DND-41 (cell line): ENCODE data around the gene RAET1E.

Source experiments
- ATAC-seq: fragments of 200-7000 bp; cut with Tn5 transposase; 3 replicates; pipeline ENCODE4 v1.9.1; 2021; ENCODE audit warnings: low read depth; ENCODE audit not compliant: insufficient read depth
- DNase-seq: peaks from one replicate; pipeline ENCODE4 v3.0.0-alpha.2; 2020
- H2AFZ ChIP-seq: 2 replicates; pipeline ENCODE4 v1.6.0; 2012; ENCODE audit warnings: low read depth, low read length
- H3K27ac ChIP-seq: 2 replicates; pipeline ENCODE4 v1.5.1; 2012; ENCODE audit warnings: low read length, inconsistent platforms
- H3K27me3 ChIP-seq: fragments of 200-600 bp; sonication (generic); 2 replicates; pipeline ENCODE4 v1.6.0; 2012; ENCODE audit warnings: low read length, mild to moderate bottlenecking, inconsistent platforms; ENCODE audit not compliant: insufficient read depth, poor library complexity
- H3K36me3 ChIP-seq: 2 replicates; pipeline ENCODE4 v1.5.1; 2012; ENCODE audit warnings: low read length, inconsistent platforms; ENCODE audit not compliant: insufficient read depth
- H3K4me1 ChIP-seq: 2 replicates; pipeline ENCODE4 v1.5.1; 2012; ENCODE audit warnings: mild to moderate bottlenecking, low read length; ENCODE audit not compliant: insufficient read depth
- H3K4me2 ChIP-seq: 2 replicates; pipeline ENCODE4 v1.6.0; 2012; ENCODE audit warnings: mild to moderate bottlenecking, moderate library complexity, low read length, inconsistent platforms; ENCODE audit not compliant: insufficient read depth
- H3K4me3 ChIP-seq, 2 experiments: fragments of 200-600 bp in 1 of 2; shearing (Covaris generic) in 1 of 2; 2 replicates each; pipeline ENCODE4 v1.5.1; 2012 to 2016; ENCODE audit warnings: inconsistent platforms in 2 of 2, low read length in 2 of 2, mild to moderate bottlenecking in 2 of 2, low read depth in 1 of 2, moderate library complexity in 1 of 2
- H3K79me2 ChIP-seq: 2 replicates; pipeline ENCODE4 v1.6.0; 2012; ENCODE audit warnings: low read length, inconsistent platforms; ENCODE audit not compliant: insufficient read depth
- H3K9ac ChIP-seq: 2 replicates; pipeline ENCODE4 v1.6.0; 2012; ENCODE audit warnings: low read depth, mild to moderate bottlenecking, inconsistent platforms, low read length, moderate library complexity
- H3K9me3 ChIP-seq: 2 replicates; pipeline ENCODE4 v1.5.1; 2012; ENCODE audit warnings: low read length, moderate library complexity, mild to moderate bottlenecking, inconsistent platforms; ENCODE audit not compliant: insufficient read depth, severe bottlenecking
- H4K20me1 ChIP-seq: 2 replicates; pipeline ENCODE4 v1.6.0; 2012; ENCODE audit warnings: low read length; ENCODE audit not compliant: insufficient read depth
- EZH2 ChIP-seq: IDR thresholded peaks from 3 replicates; pipeline ENCODE4 v1.6.1; 2012; ENCODE audit warnings: borderline replicate concordance, low read depth, mild to moderate bottlenecking, moderate library complexity, low read length, inconsistent platforms; ENCODE audit not compliant: severe bottlenecking
- TF ChIP-seq, protein P1 (sequence below): IDR thresholded peaks from 2 replicates; pipeline ENCODE4 v1.5.1; 2012; ENCODE audit warnings: borderline replicate concordance, low read length, moderate library complexity, mild to moderate bottlenecking; ENCODE audit not compliant: poor library complexity, severe bottlenecking; ENCODE audit errors: extremely low read depth

The RAET1E gene

DNA sequence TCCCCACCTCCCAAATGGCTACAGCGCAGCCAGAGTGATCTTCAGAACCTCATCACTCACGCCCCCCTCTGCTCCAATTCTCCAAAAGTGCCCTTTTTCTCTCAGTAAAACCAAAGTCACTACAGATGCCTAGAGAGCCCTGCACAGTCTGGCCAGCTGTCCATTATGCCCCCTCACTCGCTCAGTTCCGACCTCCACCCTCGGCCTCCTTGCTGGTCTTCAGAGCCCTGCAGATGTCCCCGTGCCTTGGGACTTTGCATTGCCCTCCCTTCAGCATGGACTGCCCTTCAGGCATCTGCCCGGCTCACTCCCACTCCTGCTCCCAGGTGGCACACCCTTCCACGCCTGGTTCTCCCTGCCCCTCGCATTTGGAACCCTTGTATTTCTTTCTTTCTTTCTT lies 1.1 kb upstream of the RAET1E start:
- no peak overlapping the region for H3K4me3 ChIP-seq
- no peaks in the 10 kb centered on the region for H3K9me3 ChIP-seq
- ATAC-seq (no peak), DNase-seq (no peak)
- no peak overlapping the region for H3K27ac ChIP-seq
- TF ChIP-seq, protein P1, sequence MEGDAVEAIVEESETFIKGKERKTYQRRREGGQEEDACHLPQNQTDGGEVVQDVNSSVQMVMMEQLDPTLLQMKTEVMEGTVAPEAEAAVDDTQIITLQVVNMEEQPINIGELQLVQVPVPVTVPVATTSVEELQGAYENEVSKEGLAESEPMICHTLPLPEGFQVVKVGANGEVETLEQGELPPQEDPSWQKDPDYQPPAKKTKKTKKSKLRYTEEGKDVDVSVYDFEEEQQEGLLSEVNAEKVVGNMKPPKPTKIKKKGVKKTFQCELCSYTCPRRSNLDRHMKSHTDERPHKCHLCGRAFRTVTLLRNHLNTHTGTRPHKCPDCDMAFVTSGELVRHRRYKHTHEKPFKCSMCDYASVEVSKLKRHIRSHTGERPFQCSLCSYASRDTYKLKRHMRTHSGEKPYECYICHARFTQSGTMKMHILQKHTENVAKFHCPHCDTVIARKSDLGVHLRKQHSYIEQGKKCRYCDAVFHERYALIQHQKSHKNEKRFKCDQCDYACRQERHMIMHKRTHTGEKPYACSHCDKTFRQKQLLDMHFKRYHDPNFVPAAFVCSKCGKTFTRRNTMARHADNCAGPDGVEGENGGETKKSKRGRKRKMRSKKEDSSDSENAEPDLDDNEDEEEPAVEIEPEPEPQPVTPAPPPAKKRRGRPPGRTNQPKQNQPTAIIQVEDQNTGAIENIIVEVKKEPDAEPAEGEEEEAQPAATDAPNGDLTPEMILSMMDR: no peak
- no peak for TF ChIP-seq EZH2
- H4K20me1 ChIP-seq: no peaks in the 10 kb centered on the region
- no peak overlapping the region for H3K4me2 ChIP-seq
- H3K9ac ChIP-seq: no peak overlapping the region
- H2AFZ ChIP-seq: no peak overlapping the region
- H3K4me1 ChIP-seq: no peaks in the 10 kb centered on the region
- H3K36me3 ChIP-seq: no peaks in the 10 kb centered on the region
- peaks cover 4% of the 10 kb centered on the region for H3K27me3 ChIP-seq
- no peaks in the 10 kb centered on the region for H3K79me2 ChIP-seq

DNA sequence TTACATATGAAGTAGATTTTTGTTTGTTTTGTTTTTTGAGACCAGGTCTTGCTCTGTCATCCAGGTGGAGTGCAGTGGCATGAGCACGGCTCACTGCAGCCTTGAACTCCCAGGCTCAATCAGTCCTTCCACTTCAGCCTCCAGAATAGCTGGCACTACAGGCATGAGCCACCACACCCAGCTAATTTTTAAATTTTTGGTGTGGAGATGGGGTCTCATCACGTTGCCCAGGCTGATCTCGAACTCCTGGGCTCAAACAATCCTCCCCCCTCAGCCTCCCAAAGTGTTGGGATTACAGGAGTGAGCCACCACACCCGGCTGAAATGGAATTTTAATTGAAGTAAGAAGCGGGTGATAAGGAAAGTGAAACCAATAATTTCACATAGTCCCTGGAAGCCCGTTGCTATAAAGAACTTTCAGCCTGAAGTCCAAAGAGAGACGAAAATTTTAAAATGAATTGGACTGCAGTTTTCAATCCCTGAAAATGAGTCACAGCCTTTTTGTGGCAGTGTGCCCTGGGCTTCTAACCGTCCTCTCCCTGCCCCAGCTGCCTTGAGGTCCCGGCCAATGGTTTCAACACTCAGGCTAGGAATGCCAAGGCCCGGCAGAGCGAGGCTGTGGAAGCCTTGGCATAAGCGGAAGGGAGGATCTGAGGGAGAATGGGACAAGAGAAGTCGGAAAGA lies 757 bp downstream of the RAET1E start:
- Histone ChIP-seq H3K36me3 (no peaks in the 10 kb centered on the region), H3K4me3 (no peak overlapping the region), H3K27ac (no peak overlapping the region), H3K4me2 (no peak overlapping the region), H4K20me1 (no peaks in the 10 kb centered on the region), H3K4me1 (0 out of 2 replicates have a peak, but pooled peaks cover 1% of the 10 kb centered on the region), H2AFZ (no peak overlapping the region), H3K9ac (no peak overlapping the region), H3K9me3 (no peaks in the 10 kb centered on the region), H3K27me3 (no peaks in the 10 kb centered on the region), H3K79me2 (no peaks in the 10 kb centered on the region)
- DNase-seq (no peak), ATAC-seq (no peak)
- TF ChIP-seq, protein P1: no peak
- TF ChIP-seq EZH2: no peak

DNA sequence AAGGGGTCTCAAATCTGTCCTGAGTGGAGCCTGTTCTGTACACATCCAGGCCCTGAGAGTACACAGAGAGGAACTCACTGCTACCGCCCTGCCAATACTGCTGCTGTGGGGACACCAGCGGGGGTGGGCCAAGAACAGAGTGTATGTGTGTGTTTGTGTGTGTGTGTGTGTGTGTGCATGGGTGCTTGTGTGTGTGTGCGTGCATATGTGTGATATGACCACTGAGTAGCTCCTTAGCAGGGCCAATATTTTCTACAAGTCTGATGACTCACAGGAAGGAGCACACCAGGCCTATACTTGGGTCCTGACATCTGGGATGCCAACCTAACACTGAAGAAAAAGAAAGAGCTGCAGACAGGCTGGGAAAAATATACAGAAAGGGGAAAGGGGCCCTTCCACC lies 1.4 kb downstream of the RAET1E start:
- Histone ChIP-seq H2AFZ (no peak overlapping the region), H3K27ac (no peak overlapping the region), H3K4me2 (no peak overlapping the region)

More for the DNA sequence above, 1.4 kb downstream of the RAET1E start:
- peak; percentile 33; the same call in 1 of the 3 replicates for ATAC-seq
- Histone ChIP-seq H3K36me3 (no peaks in the 10 kb centered on the region), H3K27me3 (no peaks in the 10 kb centered on the region), H4K20me1 (no peaks in the 10 kb centered on the region), H3K4me3 (no peak overlapping the region), H3K9ac (no peak overlapping the region), H3K9me3 (no peaks in the 10 kb centered on the region), H3K4me1 (0 out of 2 replicates have a peak, but pooled peaks cover 5% of the 10 kb centered on the region), H3K79me2 (no peaks in the 10 kb centered on the region)
- no peak for TF ChIP-seq EZH2
- TF ChIP-seq, protein P1: no peak
- no peak for DNase-seq
